GM21528 (cell line): ENCODE data around the gene GIN1.

Source experiments
- ATAC-seq: cut with Tn5 transposase; IDR thresholded peaks from one replicate; pipeline ENCODE4 v1.9.1; 2021; ENCODE audit warnings: mild to moderate bottlenecking, moderate library complexity; ENCODE audit not compliant: unreplicated experiment, low FRiP score

Gene GIN1

GRCh38 chr5:103041071-103041676 is 78.8 kb downstream of the GIN1 start:
- ATAC-seq: no peak

GRCh38 chr5:103037673-103038455 is 82.1 kb downstream of the GIN1 start:
- no peak for ATAC-seq

DNA sequence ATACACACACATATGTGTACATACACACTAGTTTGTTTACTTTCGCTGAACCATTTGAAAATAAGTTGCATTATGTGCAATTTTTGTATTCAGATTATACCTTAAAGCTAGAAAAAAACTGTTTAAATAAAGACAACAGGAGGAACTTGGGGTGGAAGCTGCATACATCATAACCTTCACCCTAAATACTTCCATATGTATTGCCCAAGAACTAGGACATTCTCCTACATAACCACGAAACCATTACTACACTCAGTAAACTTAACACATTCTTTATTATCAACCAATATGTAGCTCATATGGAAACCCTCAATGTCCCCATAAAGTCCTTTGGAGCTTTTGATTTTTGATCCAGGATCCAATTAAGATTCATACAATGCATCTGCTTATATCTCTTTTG is 83.3 kb downstream of the GIN1 start:
- ATAC-seq: no peak
